ENCODE data around the gene NUFIP1. TPM values are rescaled to one million over a fixed set of nuclear protein-coding genes. Genes with fewer than 3 reads are reported as not detected.

The NUFIP1 gene
- total and polyA plus RNA-seq, 2 of the 8 experiments (the other 6 are each of a cell fraction or from before 2014, with no cell fraction given): 4.6 to 16.6 TPM

DNA sequence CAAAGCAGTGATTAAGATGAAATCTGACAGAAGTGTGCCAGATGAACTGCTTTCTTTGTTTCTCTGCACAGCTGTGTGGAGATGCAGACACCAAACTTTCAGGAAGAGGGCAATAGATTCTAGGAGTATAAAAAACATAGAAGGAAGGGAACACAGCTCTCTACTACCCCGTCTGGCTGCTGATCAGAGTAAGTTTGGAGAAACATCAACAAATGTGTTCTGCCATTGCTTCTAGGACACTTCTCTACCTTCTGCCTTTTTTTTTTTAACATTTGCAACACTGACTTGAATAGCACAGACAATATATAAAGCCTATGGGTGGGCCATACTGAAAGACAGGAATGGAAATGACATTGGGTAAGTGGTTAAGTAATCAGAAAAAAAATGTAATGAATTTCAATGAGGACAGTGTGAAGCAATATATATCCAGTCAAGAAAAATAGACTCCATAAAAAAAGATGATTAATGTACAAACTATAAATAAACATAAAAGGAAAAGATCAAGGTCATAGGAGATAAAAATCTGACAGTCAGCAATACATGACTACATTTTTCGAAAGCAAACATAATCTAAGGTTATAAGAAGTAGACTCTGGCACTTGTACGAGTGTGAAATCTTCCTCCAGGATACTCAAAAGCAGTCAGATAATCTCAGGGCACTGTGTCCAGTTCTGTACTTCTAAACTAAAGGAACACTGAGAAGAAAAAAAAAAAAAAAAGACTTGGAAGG is 21.4 kb downstream of the NUFIP1 start (continued):
- no peak for TF ChIP-seq SP2 (IDR thresholded peaks at IDR 0.05; ENCODE audit: low read length)
- TF ChIP-seq, protein P1, sequence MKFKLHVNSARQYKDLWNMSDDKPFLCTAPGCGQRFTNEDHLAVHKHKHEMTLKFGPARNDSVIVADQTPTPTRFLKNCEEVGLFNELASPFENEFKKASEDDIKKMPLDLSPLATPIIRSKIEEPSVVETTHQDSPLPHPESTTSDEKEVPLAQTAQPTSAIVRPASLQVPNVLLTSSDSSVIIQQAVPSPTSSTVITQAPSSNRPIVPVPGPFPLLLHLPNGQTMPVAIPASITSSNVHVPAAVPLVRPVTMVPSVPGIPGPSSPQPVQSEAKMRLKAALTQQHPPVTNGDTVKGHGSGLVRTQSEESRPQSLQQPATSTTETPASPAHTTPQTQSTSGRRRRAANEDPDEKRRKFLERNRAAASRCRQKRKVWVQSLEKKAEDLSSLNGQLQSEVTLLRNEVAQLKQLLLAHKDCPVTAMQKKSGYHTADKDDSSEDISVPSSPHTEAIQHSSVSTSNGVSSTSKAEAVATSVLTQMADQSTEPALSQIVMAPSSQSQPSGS (IDR thresholded peaks at IDR 0.05; ENCODE audit: low read length): no peak
- TF ChIP-seq PHF8 (conservative IDR thresholded peaks at IDR 0.05; ENCODE audit: low read depth, low read length): no peak
- TF ChIP-seq ASH2L (IDR thresholded peaks at IDR 0.05; ENCODE audit: low read length): no peak
- TF ChIP-seq BRCA1 (IDR thresholded peaks at IDR 0.05; ENCODE audit: low read depth, low read length): no peak
- TF ChIP-seq TEAD4 (IDR thresholded peaks at IDR 0.05; ENCODE audit: low read depth, low read length): no peak
- TF ChIP-seq TAF1 (IDR thresholded peaks at IDR 0.05; ENCODE audit: low read depth, low read length): no peak
- no peak for TF ChIP-seq NANOG (IDR thresholded peaks at IDR 0.05; ENCODE audit: insufficient read depth, low read depth, low read length, poor library complexity, severe bottlenecking)
- no peak for TF ChIP-seq SAP30 (IDR thresholded peaks at IDR 0.05; ENCODE audit: insufficient read depth, insufficient replicate concordance, low read length)
- TF ChIP-seq TAF7 (optimal IDR thresholded peaks at IDR 0.05; ENCODE audit: borderline replicate concordance, low read depth, low read length): no peak
- TF ChIP-seq, protein P2, sequence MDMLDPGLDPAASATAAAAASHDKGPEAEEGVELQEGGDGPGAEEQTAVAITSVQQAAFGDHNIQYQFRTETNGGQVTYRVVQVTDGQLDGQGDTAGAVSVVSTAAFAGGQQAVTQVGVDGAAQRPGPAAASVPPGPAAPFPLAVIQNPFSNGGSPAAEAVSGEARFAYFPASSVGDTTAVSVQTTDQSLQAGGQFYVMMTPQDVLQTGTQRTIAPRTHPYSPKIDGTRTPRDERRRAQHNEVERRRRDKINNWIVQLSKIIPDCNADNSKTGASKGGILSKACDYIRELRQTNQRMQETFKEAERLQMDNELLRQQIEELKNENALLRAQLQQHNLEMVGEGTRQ (IDR thresholded peaks at IDR 0.05; ENCODE audit: low read length): no peak
